Measurements from ENCODE around the gene AFF3. TPM values are rescaled to one million over a fixed set of nuclear protein-coding genes. Genes with fewer than 3 reads are reported as not detected.

AFF3 gene
- total and polyA plus RNA-seq, 2 of the 4 experiments (the other 2 are of a cell fraction), result 12.9 to 14.3 TPM

- no peak overlapping the region for H3K4ac ChIP-seq (ENCODE audit: low read depth, low read length)
- H2BK20ac ChIP-seq (ENCODE audit: low read depth, low read length), result no peak overlapping the region
- no peak overlapping the region for H3K18ac ChIP-seq (ENCODE audit: low read depth, low read length)
- 70% methylated on average over 3 of the region's 3 CpGs; no CpG with 5 or more reads in 1 of the 2 experiments for WGBS, 2 experiments (ENCODE audit: extremely low coverage in 2 of 2, insufficient read length in 1 of 2)
- ChIA-PET POLR2A (ENCODE audit: unreplicated experiment) (no interaction called here), CTCF (no interaction called here)
- H4K20me1 ChIP-seq (ENCODE audit: insufficient read depth, low read length), result no peaks in the 10 kb centered on the region
- intact Hi-C loops (cut with micrococcal nuclease) (no loop called here), in situ Hi-C loops (cut with MboI; ENCODE audit: low sequenced_read_pairs) (loop anchor here (25.0 kb wide), 1 partner anchor 884 kb away; no protein-coding TSS in a partner anchor), dilution Hi-C loops (cut with HindIII; ENCODE audit: low sequenced_read_pairs, unreplicated experiment) (no loop called here)
- no peak overlapping the region for H4K8ac ChIP-seq (ENCODE audit: low read depth in 2 of 2, low read length in 2 of 2)
- no peaks in the 10 kb centered on the region for H3K9me1 ChIP-seq (ENCODE audit: insufficient read depth, low read length)
- peaks cover 25% of the 10 kb centered on the region for H3K27me3 ChIP-seq (ENCODE audit: control insufficient read depth, insufficient read depth, low read length)
- ATAC-seq (ENCODE audit: low read depth) (no peak), DNase-seq (no peak)
- no peak overlapping the region for H2BK5ac ChIP-seq (ENCODE audit: low read depth, low read length, poor library complexity, severe bottlenecking)
- H3K9ac ChIP-seq (ENCODE audit: low read depth, low read length), result no peak overlapping the region
- no peaks in the 10 kb centered on the region for H3K4me1 ChIP-seq (ENCODE audit: control insufficient read depth, insufficient read depth, low read length)
- no peak overlapping the region for H2AK5ac ChIP-seq (ENCODE audit: low read depth, low read length)
- no peak overlapping the region for H3K23ac ChIP-seq (ENCODE audit: low read depth, low read length)
- H2AFZ ChIP-seq (replicated peaks; ENCODE audit: low read length, poor library complexity), result no peak overlapping the region
- H3K79me1 ChIP-seq (ENCODE audit: low read depth in 1 of 2, low read length in 2 of 2), result no peaks in the 10 kb centered on the region
- H4K5ac ChIP-seq (ENCODE audit: low read depth, low read length), result no peak overlapping the region
- no peak overlapping the region for H3K56ac ChIP-seq (ENCODE audit: extremely low read depth, insufficient read depth, low read length)
- no peak overlapping the region for H3K4me2 ChIP-seq (ENCODE audit: low read depth, low read length)
- no peak overlapping the region for H2BK15ac ChIP-seq (ENCODE audit: low read depth, low read length)
- no peaks in the 10 kb centered on the region; the same call in 1 of the 2 replicates for H3K9me3 ChIP-seq (ENCODE audit: control insufficient read depth, insufficient read depth, low read length)
- TF ChIP-seq CHD1 (IDR thresholded peaks at IDR 0.05; ENCODE audit: low read depth, low read length) (no peak), NFE2L2 (IDR thresholded peaks at IDR 0.05; ENCODE audit: low read depth, low read length) (no peak), BHLHE40 (IDR thresholded peaks at IDR 0.05; ENCODE audit: low read depth, low read length) (no peak), MXI1 (IDR thresholded peaks at IDR 0.05; ENCODE audit: borderline replicate concordance, low read depth, low read length) (no peak), RCOR1 (IDR thresholded peaks at IDR 0.05; ENCODE audit: insufficient replicate concordance, low read length) (no peak), RAD21 (IDR thresholded peaks at IDR 0.05; ENCODE audit: low read length) (no peak), POLR2A (IDR thresholded peaks at IDR 0.05; ENCODE audit: low read depth, low read length) (no peak), MAFK (IDR thresholded peaks at IDR 0.05; ENCODE audit: low read depth, low read length) (no peak), CTCF (conservative IDR thresholded peaks at IDR 0.05; ENCODE audit: low read depth, low read length) (no peak), MAZ (IDR thresholded peaks at IDR 0.05; ENCODE audit: borderline replicate concordance, low read depth, low read length) (no peak), USF2 (IDR thresholded peaks at IDR 0.05; ENCODE audit: low read depth, low read length) (no peak), SMC3 (IDR thresholded peaks at IDR 0.05; ENCODE audit: low read depth, low read length) (no peak)
- no peak overlapping the region for H2AK9ac ChIP-seq (replicated peaks; ENCODE audit: low read depth, low read length, poor library complexity)
- no peak overlapping the region for H4K91ac ChIP-seq (ENCODE audit: insufficient read depth, low read depth, low read length)
- no peak overlapping the region for H3K14ac ChIP-seq (replicated peaks; ENCODE audit: low read depth, low read length)
- BruUV-seq (replicated peaks), result no TSS peak
- H2BK120ac ChIP-seq (ENCODE audit: low read depth, low read length), result no peak overlapping the region
- no peak overlapping the region for H3K27ac ChIP-seq (ENCODE audit: insufficient read depth, low read length)
- no peak overlapping the region for H3K4me3 ChIP-seq (ENCODE audit: insufficient read depth, low read depth, low read length)
- H3K36me3 ChIP-seq (ENCODE audit: control insufficient read depth, insufficient read depth, low read length), result no peaks in the 10 kb centered on the region
These were observed 621.6 kb downstream of the AFF3 start for GRCh38 chr2:99520813-99521212.

Measured in IMR-90 (cell line).